Measurements from ENCODE around the gene JARID2.

- no peak for TF ChIP-seq CTCF (IDR thresholded peaks at IDR 0.05)
- TF ChIP-seq POLR2A (IDR thresholded peaks at IDR 0.05), result no peak
- TF ChIP-seq POLR2AphosphoS5 (IDR thresholded peaks at IDR 0.05), result no peak
These were observed 13.9 kb downstream of the JARID2 start for GRCh38 chr6:15259766-15260098.

All from sigmoid colon (tissue), 4 donors.